Muscle layer of duodenum (tissue), 2 donors: Measurements from ENCODE around the gene A1BG.
"Not testable (repeated sequence)": the region's sequence is repeated elsewhere in the genome, so short reads cannot be mapped to it uniquely, and the experiment has no call there.

Experiments used
- H3K27ac ChIP-seq: one replicate; pipeline ENCODE4 v1.7.0; 2013; ENCODE audit warnings: mild to moderate bottlenecking, low read length
- H3K27me3 ChIP-seq: one replicate; pipeline ENCODE4 v1.7.0; 2013; ENCODE audit warnings: low read depth, mild to moderate bottlenecking, control low read depth, low read length
- H3K36me3 ChIP-seq, 2 donors: one replicate each; pipeline ENCODE4 v1.7.0; 2013; ENCODE audit warnings: low read length in 2 of 2, control low read depth in 1 of 2, mild to moderate bottlenecking in 1 of 2; ENCODE audit not compliant: insufficient read depth in 2 of 2, control insufficient read depth in 1 of 2
- H3K4me1 ChIP-seq, 2 donors: one replicate each; pipeline ENCODE4 v1.7.0; 2013; ENCODE audit warnings: low read length in 2 of 2, mild to moderate bottlenecking in 2 of 2, control low read depth in 1 of 2, moderate library complexity in 1 of 2; ENCODE audit not compliant: insufficient read depth in 2 of 2, control insufficient read depth in 1 of 2
- H3K4me3 ChIP-seq, 2 donors: one replicate each; pipeline ENCODE4 v1.7.0; 2013; ENCODE audit warnings: low read length in 2 of 2, low read depth in 1 of 2, mild to moderate bottlenecking in 1 of 2
- H3K9me3 ChIP-seq, 2 donors: one replicate each; pipeline ENCODE4 v1.7.0; 2013; ENCODE audit warnings: low read length in 2 of 2, control low read depth in 1 of 2, mild to moderate bottlenecking in 1 of 2; ENCODE audit not compliant: control insufficient read depth in 1 of 2
- donor health status: healthy.

A1BG gene

DNA sequence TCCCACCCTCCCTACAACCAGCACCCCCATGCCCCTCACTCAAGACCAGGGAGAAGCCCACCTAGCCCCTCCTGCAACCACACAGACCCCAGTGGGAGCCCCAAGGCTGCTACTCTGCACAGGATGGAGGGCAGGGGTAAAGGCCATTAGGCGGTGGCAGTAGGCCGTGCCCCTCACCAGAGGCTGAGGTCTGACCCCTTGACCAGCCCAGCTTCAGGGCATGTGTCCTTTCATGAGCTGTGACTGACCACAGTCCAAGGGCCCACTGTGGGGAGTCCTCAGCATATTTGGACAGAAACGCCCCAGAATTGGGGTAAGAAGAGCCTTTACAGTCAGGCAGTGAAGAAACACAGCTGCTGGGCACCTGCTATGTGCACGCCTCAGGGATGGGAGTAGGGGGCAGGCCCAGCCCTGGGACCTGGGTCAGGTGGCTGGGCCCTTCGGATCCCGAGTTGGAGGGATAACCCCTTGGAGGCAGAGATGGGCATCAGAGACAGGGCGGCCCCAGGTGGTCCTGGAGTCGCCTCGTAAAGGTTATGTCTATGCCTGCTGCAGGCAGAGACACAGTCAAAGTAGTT, 32.1 kb upstream of the A1BG start:
- H3K4me1 ChIP-seq = peaks cover 9 to 36% of the 10 kb centered on the region in 2 donors
- H3K27ac ChIP-seq = peak overlapping the region; percentile 98
- no peaks in the 10 kb centered on the region for H3K27me3 ChIP-seq
- peaks cover 5 to 9% of the 10 kb centered on the region in 2 donors for H3K36me3 ChIP-seq
- H3K4me3 ChIP-seq = peak overlapping the region; percentile 87 to 98
- no peaks in the 10 kb centered on the region for H3K9me3 ChIP-seq

DNA sequence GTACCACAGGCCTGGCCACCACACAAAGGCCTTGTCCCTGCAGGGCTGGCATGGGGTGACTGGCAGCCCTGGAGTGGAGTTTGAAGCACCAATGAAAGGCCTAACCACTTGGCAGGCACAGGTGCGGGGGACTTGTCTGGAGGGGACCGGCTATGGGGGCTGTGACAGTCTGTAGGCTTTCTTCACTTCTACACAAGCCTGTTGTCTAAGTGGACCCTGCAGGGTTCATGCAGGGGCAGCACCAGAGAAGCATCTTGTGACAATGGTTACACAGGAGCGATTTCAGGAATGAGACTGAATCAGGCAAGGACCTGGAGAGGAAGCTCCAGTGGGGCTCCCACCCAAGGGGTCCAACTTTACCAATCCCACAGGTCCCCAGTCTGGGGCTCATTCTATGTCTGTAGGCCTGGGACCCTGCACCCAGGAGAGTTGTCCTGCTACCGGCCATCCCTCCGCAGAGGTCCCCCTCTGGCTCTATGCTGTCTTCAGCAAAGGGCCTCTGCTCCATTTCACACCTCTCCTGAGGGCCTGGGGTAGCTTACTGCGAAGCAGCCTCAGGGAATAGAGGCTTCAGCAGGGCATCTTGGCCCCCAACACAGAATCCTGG, 29.8 kb upstream of the A1BG start:
- Histone ChIP-seq H3K27ac (no peak overlapping the region), H3K4me1 (peaks cover 12 to 45% of the 10 kb centered on the region in 2 donors), H3K27me3 (no peaks in the 10 kb centered on the region), H3K36me3 (peaks cover 0 to 3% of the 10 kb centered on the region in 2 donors), H3K4me3 (no peak overlapping the region), H3K9me3 (no peaks in the 10 kb centered on the region)

DNA sequence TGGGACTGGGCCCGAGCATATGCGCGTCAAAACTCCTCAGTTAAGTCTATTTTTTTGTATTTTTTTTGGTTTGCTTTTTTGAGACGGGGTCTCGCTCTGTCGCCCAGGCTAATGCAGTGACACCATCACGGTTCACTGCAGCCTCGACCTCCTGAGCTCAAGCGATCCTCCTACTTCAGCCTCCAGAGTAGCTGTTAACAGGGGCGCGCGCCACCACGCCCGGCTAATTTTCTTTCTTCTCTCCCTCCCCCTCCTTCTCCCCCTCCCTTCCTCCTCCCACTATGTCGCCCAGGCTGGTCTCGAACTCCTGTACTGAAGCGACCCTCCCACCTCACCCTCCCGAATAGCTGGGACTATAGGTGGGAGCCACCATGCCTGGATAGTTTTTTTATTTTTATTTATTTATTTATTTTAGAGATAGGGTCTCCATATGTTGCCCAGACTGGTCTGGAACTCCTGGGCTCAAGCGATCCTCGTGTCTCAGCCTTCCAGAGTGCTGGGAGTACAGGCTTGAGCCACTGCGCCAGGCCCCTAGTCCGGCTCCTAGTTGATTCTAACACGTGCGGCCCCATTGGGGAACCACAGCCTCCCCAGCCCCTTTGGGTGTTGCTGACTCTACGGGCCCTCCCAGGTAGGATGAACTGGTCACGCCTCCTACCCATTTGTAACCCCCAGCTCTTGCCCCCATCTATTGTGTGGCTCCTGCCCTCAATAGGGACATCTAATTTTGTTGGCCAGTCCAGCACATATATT, 28.3 kb upstream of the A1BG start:
- Histone ChIP-seq H3K27ac (peak overlapping the region; percentile 77), H3K27me3 (no peaks in the 10 kb centered on the region), H3K4me3 (peak overlapping the region; percentile 69 to 77), H3K9me3 (no peaks in the 10 kb centered on the region), H3K36me3 (peaks cover 0 to under 1% of the 10 kb centered on the region in 2 donors), H3K4me1 (peaks cover 12 to 38% of the 10 kb centered on the region in 2 donors)

DNA sequence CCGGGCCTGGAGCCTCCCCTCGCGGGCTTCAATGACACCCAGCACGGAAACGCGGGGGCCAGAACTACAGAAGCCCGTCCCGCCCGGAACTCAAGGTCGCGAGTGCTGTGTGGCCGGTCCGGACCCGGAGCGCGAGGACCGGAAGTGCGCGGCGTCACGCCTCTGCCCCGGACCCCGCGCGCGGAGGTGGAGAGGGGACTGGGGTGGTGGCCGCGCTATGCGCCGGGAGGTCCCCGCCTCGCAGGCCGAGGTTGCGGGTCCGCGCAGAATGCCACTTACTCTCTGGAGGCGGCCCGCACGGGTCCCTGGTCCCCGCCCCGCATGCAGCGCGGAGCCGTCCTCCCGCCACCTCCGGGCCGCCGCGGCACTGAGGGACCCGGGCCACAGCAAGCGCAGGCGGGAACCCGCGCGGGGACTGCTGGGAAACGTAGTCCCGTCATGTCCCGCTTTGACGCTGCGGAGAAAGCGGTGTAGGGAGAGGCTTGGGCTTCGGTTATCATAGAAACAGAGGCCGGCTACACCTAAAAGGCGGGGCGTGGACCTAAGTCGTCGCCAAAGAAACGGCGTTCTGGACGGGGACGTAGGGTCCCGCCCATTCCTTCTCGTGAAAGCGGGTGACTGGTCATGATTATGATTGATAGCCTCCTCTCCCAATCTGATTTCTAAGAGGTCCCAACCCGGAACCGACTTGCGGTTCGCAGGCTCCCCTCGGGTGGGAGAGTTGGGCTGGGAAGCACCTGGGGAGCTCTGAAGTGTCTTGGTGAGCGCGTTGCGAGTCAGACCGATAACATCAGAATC, 27.6 kb upstream of the A1BG start, which contains the start of gene ZNF837:
TSS of gene ZNF837 (minus strand) at position 369 of the 798 bp plus-strand sequence. CDS start 11,698 bp downstream, outside the sequence.
- H3K27ac ChIP-seq = peak within 1 kb of the TSS; percentile 77
- H3K36me3 ChIP-seq = no peaks in the 10 kb centered on the region
- peak within 1 kb of the TSS; percentile 69 to 86 for H3K4me3 ChIP-seq
- H3K27me3 ChIP-seq = no peaks in the 10 kb centered on the region
- peaks cover 12 to 32% of the 10 kb centered on the region in 2 donors for H3K4me1 ChIP-seq
- H3K9me3 ChIP-seq = no peaks in the 10 kb centered on the region

DNA sequence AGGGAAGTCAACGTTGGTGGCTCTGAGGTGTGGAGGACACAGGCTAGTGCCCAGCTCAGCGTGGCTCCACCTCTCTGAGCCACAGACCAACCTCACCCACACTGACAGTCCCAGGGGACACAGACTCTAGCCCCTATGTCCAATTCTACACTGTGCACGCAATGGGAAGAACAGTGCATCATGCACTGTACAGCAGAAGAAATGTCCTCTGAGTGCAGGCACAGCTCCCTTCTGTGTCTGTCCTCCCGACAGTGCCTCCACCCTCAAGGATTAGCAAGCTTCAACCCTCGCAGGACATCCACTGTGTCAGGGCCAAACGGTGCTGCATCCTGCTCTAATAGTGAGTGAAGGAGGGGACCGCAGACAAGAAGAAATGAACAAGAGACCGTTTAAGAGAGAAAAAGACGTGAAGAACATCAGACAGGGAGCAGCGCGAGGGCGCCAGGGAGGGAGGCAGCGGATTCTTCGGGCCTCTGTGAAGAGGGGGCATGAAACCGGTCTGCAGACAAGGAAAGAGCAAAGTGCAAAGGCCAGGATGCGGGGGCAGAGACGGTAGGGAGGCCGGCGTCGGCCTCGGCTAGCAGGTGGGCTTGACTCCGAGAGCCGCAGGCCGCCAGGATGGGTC, 26.9 kb upstream of the A1BG start:
- Histone ChIP-seq H3K36me3 (no peaks in the 10 kb centered on the region), H3K27ac (peak overlapping the region; percentile 77)

DNA sequence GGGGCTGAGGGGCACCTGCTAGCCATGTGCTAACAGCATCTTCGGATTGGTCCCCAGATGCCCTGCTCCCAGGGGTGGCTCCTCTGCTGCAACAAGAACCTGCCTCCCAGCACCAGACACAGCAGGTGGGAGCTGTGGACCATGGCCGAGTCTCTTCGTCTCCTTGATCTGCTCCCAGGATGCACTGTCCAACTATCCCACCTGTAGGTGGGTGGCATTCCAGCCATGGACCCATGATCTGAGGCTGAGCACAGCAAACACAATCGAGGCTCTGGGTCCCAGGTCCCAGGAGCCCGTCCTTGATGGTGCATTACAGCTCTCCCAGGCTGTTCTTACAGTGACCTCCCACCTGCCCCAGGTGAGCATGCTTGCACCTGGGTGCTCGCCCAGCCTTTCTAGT, 26.0 kb upstream of the A1BG start:
- Histone ChIP-seq H3K27ac (no peak overlapping the region), H3K27me3 (no peaks in the 10 kb centered on the region), H3K4me3 (no peak overlapping the region), H3K9me3 (no peaks in the 10 kb centered on the region), H3K36me3 (no peaks in the 10 kb centered on the region), H3K4me1 (peaks cover 7 to 24% of the 10 kb centered on the region in 2 donors)

More for the DNA sequence above, 26.9 kb upstream of the A1BG start:
- Histone ChIP-seq H3K4me1 (peaks cover 7 to 25% of the 10 kb centered on the region in 2 donors), H3K4me3 (peak overlapping the region; percentile 69 to 86), H3K9me3 (no peaks in the 10 kb centered on the region), H3K27me3 (no peaks in the 10 kb centered on the region)

DNA sequence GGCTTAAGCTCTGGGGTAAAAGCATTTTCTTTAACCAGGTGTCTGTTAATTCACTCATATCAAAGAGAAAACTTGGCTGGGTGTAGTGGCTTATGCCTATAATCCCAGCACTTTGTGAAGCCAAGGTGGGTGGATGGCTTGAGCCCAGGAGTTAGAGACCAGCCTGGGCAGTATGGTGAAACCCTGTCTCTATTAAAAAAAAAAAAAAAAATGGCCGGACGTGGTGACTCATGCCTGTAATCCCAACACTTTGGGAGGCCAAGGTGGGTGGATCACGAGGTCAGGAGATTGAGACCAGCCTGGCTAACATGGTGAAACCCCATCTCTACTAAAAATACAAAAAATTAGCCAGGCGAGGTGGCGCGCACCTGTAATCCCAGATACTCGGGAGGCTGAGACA, 23.4 kb upstream of the A1BG start:
- not testable (repeated sequence) for H3K27ac ChIP-seq, H3K36me3 ChIP-seq, H3K27me3 ChIP-seq, H3K9me3 ChIP-seq, H3K4me3 ChIP-seq
- peaks cover 4 to 18% of the 10 kb centered on the region in 2 donors for H3K4me1 ChIP-seq

DNA sequence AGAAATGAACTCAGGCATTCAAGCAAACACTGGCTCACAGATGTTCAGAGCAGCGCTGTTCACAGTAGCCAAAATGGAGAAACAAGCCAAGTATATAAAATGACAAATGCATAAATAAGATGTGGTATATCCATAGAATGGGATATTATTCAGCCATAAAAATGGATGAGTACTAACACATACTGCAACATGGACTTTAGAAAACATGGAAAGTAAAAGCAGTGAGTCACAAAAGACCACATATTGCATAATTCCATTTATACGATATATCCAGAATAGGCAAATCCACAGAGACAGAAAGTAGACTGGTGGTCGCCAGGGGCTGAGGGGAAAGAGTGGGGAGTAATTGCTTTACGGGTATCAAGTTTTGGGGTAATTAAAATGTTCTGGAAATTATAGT, 20.9 kb upstream of the A1BG start:
- Histone ChIP-seq H3K9me3 (no peaks in the 10 kb centered on the region), H3K4me1 (peaks cover 0 to under 1% of the 10 kb centered on the region in 2 donors), H3K36me3 (no peaks in the 10 kb centered on the region), H3K27ac (no peak overlapping the region), H3K27me3 (no peaks in the 10 kb centered on the region), H3K4me3 (no peak overlapping the region)

DNA sequence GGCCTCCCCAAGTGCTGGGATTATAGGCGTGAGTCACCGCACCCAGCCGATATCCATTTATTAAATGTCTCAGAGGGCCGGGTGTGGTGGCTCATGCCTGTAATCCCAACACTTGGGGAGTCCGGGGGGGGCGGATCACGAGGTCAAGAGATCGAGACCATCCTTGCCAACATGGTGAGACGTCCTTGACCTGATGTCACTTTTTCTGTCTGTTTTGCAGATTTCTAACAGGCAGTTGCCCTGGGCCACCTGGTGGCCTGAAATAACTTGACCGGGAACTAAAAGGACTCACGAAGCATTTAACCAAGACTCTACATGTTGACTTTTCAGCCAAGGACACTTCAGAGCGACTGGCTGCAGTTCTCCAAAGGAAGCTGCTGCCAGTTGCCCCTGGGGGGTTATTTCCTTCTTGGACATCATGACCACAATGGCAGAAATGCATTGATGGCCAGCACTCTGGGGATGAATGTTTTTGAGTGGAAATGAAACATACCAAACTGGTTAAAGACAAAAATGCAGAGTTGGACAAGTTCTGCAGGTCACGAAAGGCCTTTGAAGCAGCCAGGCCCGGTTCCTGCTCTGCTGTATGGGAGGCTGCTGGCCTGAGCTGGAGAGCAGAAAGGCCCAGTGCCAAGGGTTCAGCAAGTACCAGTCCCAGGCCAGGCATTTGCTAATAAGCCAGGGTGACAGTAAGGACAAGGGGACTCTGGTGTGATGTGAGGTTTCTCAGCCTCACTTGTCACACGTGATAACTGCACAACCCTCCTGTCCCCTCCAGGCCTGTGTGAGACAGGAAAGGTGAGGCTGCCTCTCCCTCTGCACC, 19.2 kb upstream of the A1BG start:
- no peak overlapping the region for H3K27ac ChIP-seq
- H3K9me3 ChIP-seq = no peaks in the 10 kb centered on the region
- H3K4me3 ChIP-seq = no peak overlapping the region
- H3K27me3 ChIP-seq = no peaks in the 10 kb centered on the region
- H3K36me3 ChIP-seq = no peaks in the 10 kb centered on the region
- H3K4me1 ChIP-seq = peaks cover 0 to under 1% of the 10 kb centered on the region in 2 donors
